GM12878 (cell line): ENCODE results near the gene CHD9. TPM values are rescaled to one million over a fixed set of nuclear protein-coding genes. Genes with fewer than 3 reads are reported as not detected.

Experiments used
- ATAC-seq: fragments of 200-7000 bp; cut with Tn5 transposase; 3 replicates; pipeline ENCODE4 v1.9.1; 2020; ENCODE audit warnings: mild to moderate bottlenecking, moderate library complexity
- BruUV-seq: library from RNA; stranded (reverse); fragments of 400-500 nt; replicated peaks from 2 replicates; lab custom pipeline; 2021; lab: Mats Ljungman, UMichigan
- CTCF ChIA-PET: fragments of 300-600 bp; sonication (Branson Sonifier 250); formaldehyde crosslinking; extraction: SDS; loops from one replicate; lab custom pipeline; 2021; ENCODE audit warnings: inconsistent platforms; lab: Yijun Ruan, JAX
- POLR2A ChIA-PET: fragments of 350-600 bp; formaldehyde crosslinking; extraction: SDS; loops from one replicate; lab custom pipeline; 2021; ENCODE audit warnings: inconsistent platforms; lab: Charles Lee
- RAD21 ChIA-PET: fragments of 300-600 bp; sonication (Branson Sonifier 250); formaldehyde crosslinking; loops from one replicate; lab custom pipeline; 2023; ENCODE audit warnings: antibody characterized with exemption; ENCODE audit not compliant: unreplicated experiment; lab: Charles Lee
- SMC1A ChIA-PET: fragments of 300-600 bp; sonication (Branson Sonifier 250); formaldehyde crosslinking; loops from one replicate; lab custom pipeline; 2023; ENCODE audit not compliant: unreplicated experiment, uncharacterized antibody; lab: Charles Lee
- DNase-seq: peaks from one replicate; pipeline ENCODE4 v3.0.0-alpha.2; 2011; ENCODE audit warnings: low read depth, low spot score
- FAIRE-seq: peaks from 3 replicates; lab custom pipeline; 2011; peaks lifted over from hg19 to GRCh38; lab: Jason Lieb, UNC
- H2AFZ ChIP-seq: 2 replicates; pipeline ENCODE4 v1.6.0; 2011; ENCODE audit warnings: low read depth, low read length, control low read depth; ENCODE audit not compliant: control insufficient read depth
- H3K27ac ChIP-seq: 2 replicates; pipeline ENCODE4 v1.5.1; 2011; ENCODE audit warnings: control low read depth; ENCODE audit not compliant: control insufficient read depth, insufficient read depth
- H3K27me3 ChIP-seq, 2 experiments: replicated peaks in 1 of 2; 2 replicates each; pipeline versions ENCODE4 v1.6.0 to v1.6.1; 2011; ENCODE audit warnings: low read length in 1 of 2; ENCODE audit not compliant: control insufficient read depth in 2 of 2, insufficient read depth in 2 of 2
- H3K36me3 ChIP-seq, 2 experiments: 2 replicates each; pipeline ENCODE4 v1.5.1; 2011; ENCODE audit warnings: low read length in 1 of 2; ENCODE audit not compliant: control insufficient read depth in 2 of 2, insufficient read depth in 2 of 2
- H3K4me1 ChIP-seq: 2 replicates; pipeline ENCODE4 v1.6.1; 2011; ENCODE audit warnings: mild to moderate bottlenecking, low read length, moderate library complexity, mixed read lengths; ENCODE audit not compliant: control insufficient read depth, insufficient read depth
- H3K4me2 ChIP-seq: 2 replicates; pipeline ENCODE4 v1.6.0; 2011; ENCODE audit warnings: control low read depth; ENCODE audit not compliant: control insufficient read depth, insufficient read depth
- H3K4me3 ChIP-seq: fragments of 200-600 bp; sonication (generic); 2 replicates; pipeline ENCODE4 v1.5.1; 2016
- H3K79me2 ChIP-seq: 2 replicates; pipeline ENCODE4 v1.6.0; 2011; ENCODE audit warnings: low read length; ENCODE audit not compliant: control insufficient read depth, insufficient read depth
- H3K9ac ChIP-seq: 2 replicates; pipeline ENCODE4 v1.8.0; 2011; ENCODE audit warnings: low read length, control low read depth, mixed read lengths; ENCODE audit not compliant: control insufficient read depth, insufficient read depth
- H3K9me3 ChIP-seq: replicated peaks from 3 replicates; pipeline ENCODE4 v1.5.1; 2011; ENCODE audit warnings: mild to moderate bottlenecking, low read length; ENCODE audit not compliant: control insufficient read depth, insufficient read depth
- H4K20me1 ChIP-seq: 2 replicates; pipeline ENCODE4 v1.6.0; 2011; ENCODE audit not compliant: control insufficient read depth, insufficient read depth
- BCL11A ChIP-seq: IDR thresholded peaks from 2 replicates; pipeline ENCODE4 v1.6.1; 2011; ENCODE audit warnings: low read depth, low read length
- CBX3 ChIP-seq: fragments of 200-600 bp; sonication (generic); IDR thresholded peaks from 2 replicates; pipeline ENCODE4 v1.6.1; 2016; ENCODE audit warnings: low read depth, borderline replicate concordance
- CHD2 ChIP-seq: IDR thresholded peaks from 2 replicates; pipeline ENCODE4 v1.6.1; 2011; ENCODE audit warnings: low read depth, low read length, improper control_type of control experiment, borderline replicate concordance
- CUX1 ChIP-seq: IDR thresholded peaks from 2 replicates; pipeline ENCODE4 v1.6.1; 2012; ENCODE audit warnings: improper control_type of control experiment, low read depth, low read length; ENCODE audit not compliant: insufficient replicate concordance
- E2F8 ChIP-seq: fragments of 450-650 bp; IDR thresholded peaks from 2 replicates; pipeline ENCODE4 v1.6.1; 2018; ENCODE audit warnings: mild to moderate bottlenecking, low read depth, moderate library complexity; ENCODE audit not compliant: partially characterized antibody
- EZH2 ChIP-seq: IDR thresholded peaks from 2 replicates; pipeline ENCODE4 v1.6.1; 2012; ENCODE audit warnings: low read depth, mild to moderate bottlenecking, control low read depth, inconsistent platforms, low read length, borderline replicate concordance; ENCODE audit not compliant: control insufficient read depth
- FOXM1 ChIP-seq: IDR thresholded peaks from 2 replicates; pipeline ENCODE4 v1.6.1; 2012; ENCODE audit warnings: low read depth, mild to moderate bottlenecking, inconsistent platforms, low read length, moderate library complexity
- HDAC2 ChIP-seq: fragments of 200-600 bp; sonication (generic); IDR thresholded peaks from 2 replicates; pipeline ENCODE4 v1.6.1; 2017
- NFXL1 ChIP-seq: fragments of 450-650 bp; IDR thresholded peaks from 2 replicates; pipeline ENCODE4 v1.6.1; 2017; ENCODE audit warnings: antibody characterized with exemption, mild to moderate bottlenecking, borderline replicate concordance
- NR2C2 ChIP-seq: IDR thresholded peaks from 2 replicates; pipeline ENCODE4 v1.6.1; 2011; ENCODE audit warnings: borderline replicate concordance, low read depth; ENCODE audit not compliant: control insufficient read depth, insufficient read length
- PAX5 ChIP-seq: IDR thresholded peaks from 2 replicates; pipeline ENCODE4 v1.6.1; 2011; ENCODE audit warnings: low read depth, low read length, borderline replicate concordance
- TCF12 ChIP-seq: IDR thresholded peaks from 2 replicates; pipeline ENCODE4 v1.6.1; 2011; ENCODE audit warnings: low read depth, mild to moderate bottlenecking, low read length
- WRNIP1 ChIP-seq: IDR thresholded peaks from 2 replicates; pipeline ENCODE4 v1.6.1; 2011; ENCODE audit warnings: low read depth, low read length, improper control_type of control experiment, borderline replicate concordance
- ZZZ3 ChIP-seq: IDR thresholded peaks from 2 replicates; pipeline ENCODE4 v1.6.1; 2011; ENCODE audit warnings: low read depth; ENCODE audit not compliant: control insufficient read depth, insufficient read length
- WGBS: methylation state at CpG from one replicate; pipeline ENCODE4 v1.1.6; 2016; ENCODE audit warnings: low lambda C conversion rate; ENCODE audit not compliant: insufficient replicate concordance, insufficient coverage; ENCODE audit errors: missing lambda C conversion rate; 5-methylcytosine and 5-hydroxymethylcytosine counted together
- in situ Hi-C: fragments of 300-500 bp; cut with MboI; formaldehyde crosslinking; loops from 9 replicates; pipeline ENCODE4 v1.14.3; 2018; ENCODE audit warnings: mixed read lengths
- intact Hi-C: fragments of 100-400 bp; cut with micrococcal nuclease; formaldehyde crosslinking; loops from one replicate; pipeline ENCODE4 v1.14.2; 2022; ENCODE audit not compliant: unreplicated experiment
- polyA plus RNA-seq, 11 experiments: library from polyadenylated mRNA; depleted of rRNA in 4 of 11; unstranded in 6 of 11; stranded (reverse) in 5 of 11; fragments of >200 nt; fragmentation: Nextera tagmentation in 4 of 11; fragmentation: Illumina TruSeq in 1 of 11; extraction: Ambion mirVana in 4 of 11; extraction: Trizol in 1 of 11; gene quantifications; 1 replicate in 1 of 11; 2 replicates in 10 of 11; pipeline versions ENCODE4 v1.2.1 to v1.2.3, GENCODE V29; 2011 to 2016; ENCODE audit warnings: inconsistent platforms in 2 of 11, missing spikeins in 2 of 11, low read depth in 1 of 11
- total RNA-seq, 4 experiments: library from RNA; depleted of rRNA in 3 of 4; stranded (reverse); fragments of >200 nt in 3 of 4; fragmentation: Illumina TruSeq in 1 of 4; extraction: Trizol in 1 of 4; gene quantifications; 2 replicates each; pipeline versions ENCODE4 v1.2.1 to v1.2.3, GENCODE V29; 2013 to 2021

CHD9 gene
- total and polyA plus RNA-seq, 10 of the 15 experiments (the other 5 are each of a cell fraction or from before 2014, with no cell fraction given), result 29.2 to 95.7 (median 54.3) TPM

GRCh38 chr16:53126390-53126789 lies 71.6 kb downstream of the CHD9 start:
- Histone ChIP-seq H4K20me1 (no peaks in the 10 kb centered on the region), H3K4me1 (peaks cover 26% of the 10 kb centered on the region), H3K27ac (peak overlapping the region; percentile 56), H3K9me3 (peaks cover 2% of the 10 kb centered on the region; the same call in 2 of the 3 replicates), H3K27me3 (no peaks in the 10 kb centered on the region), H3K79me2 (peaks cover 7% of the 10 kb centered on the region), H3K4me2 (no peak overlapping the region), H2AFZ (no peak overlapping the region), H3K9ac (no peak overlapping the region), H3K4me3 (no peak overlapping the region), H3K36me3 (no peaks in the 10 kb centered on the region; a peak in 1 of 4 replicates)
- FAIRE-seq (no peak), ATAC-seq (no peak), DNase-seq (no peak)
- ChIA-PET RAD21 (interaction anchor here (0.6 to 2.6 kb wide), 7 partner anchors 12 to 71 kb away, joined by 4 to 17 read pairs (median 10); partner anchors contain the start of gene CHD9), CTCF (interaction anchor here (1.0 to 3.2 kb wide), 4 partner anchors 15 to 82 kb away, joined by 3 to 15 read pairs (median 5); partner anchors contain the start of gene CHD9), SMC1A (interaction anchor here (0.6 to 4.8 kb wide), 13 partner anchors 11 to 70 kb away, joined by 3 to 23 read pairs (median 4); no protein-coding TSS in a partner anchor), POLR2A (interaction anchor here (0.6 to 2.3 kb wide), 4 partner anchors 36 to 72 kb away, joined by 3 to 12 read pairs (median 4); partner anchors contain the start of gene CHD9)
- WGBS, result 95% methylated on average over 3 of the region's 5 CpGs
- intact Hi-C loops, result no loop called here
- BruUV-seq, result no TSS peak
- in situ Hi-C loops, result no loop called here
- TF ChIP-seq TCF12 (no peak), WRNIP1 (no peak), PAX5 (no peak), ZZZ3 (no peak), NFXL1 (no peak), E2F8 (no peak), CUX1 (no peak), FOXM1 (peak; percentile 47), HDAC2 (no peak), CBX3 (no peak), CHD2 (no peak), NR2C2 (no peak), EZH2 (no peak), BCL11A (peak; percentile 70; the same call in 1 of the 2 replicates)
